Measurements from ENCODE around the gene FAM53A. TPM values are rescaled to one million over a fixed set of nuclear protein-coding genes. Genes with fewer than 3 reads are reported as not detected.
"Not testable (repeated sequence)": the region's sequence is repeated elsewhere in the genome, so short reads cannot be mapped to it uniquely, and the experiment has no call there.

Gene FAM53A
- polyA plus RNA-seq, 2 donors, result 1.2 to 1.3 TPM

DNA sequence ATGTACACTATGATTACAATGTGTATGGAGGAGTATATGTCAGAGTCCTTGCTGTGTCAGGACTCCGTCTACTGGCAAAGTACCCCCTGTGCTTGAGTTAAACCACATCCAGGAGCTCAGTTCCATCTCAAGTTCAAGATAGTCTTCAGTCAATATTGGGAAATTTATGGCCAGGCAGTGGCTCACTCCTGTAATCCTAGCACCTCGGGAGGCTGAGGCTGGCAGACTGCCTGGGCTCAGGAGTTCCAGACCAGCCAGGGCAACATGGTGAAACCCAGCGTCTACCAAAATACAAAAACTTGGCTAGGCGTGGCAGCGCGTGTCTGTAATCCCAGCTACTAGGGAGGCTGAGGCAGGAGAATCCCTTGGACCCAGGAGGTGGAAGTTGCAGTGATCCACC is 22.2 kb upstream of the FAM53A start:
- no peaks in the 10 kb centered on the region for H3K27me3 ChIP-seq (ENCODE audit: control insufficient read depth in 1 of 2, insufficient read depth in 2 of 2, low read length in 2 of 2)
- H3K27ac ChIP-seq (ENCODE audit: low read depth in 2 of 2, low read length in 1 of 2), result no peak overlapping the region
- H3K36me3 ChIP-seq (ENCODE audit: control insufficient read depth in 2 of 2, insufficient read depth in 2 of 2, low read length in 1 of 2), result peaks cover 7 to 11% of the 10 kb centered on the region in 2 donors
- H3K4me1 ChIP-seq (ENCODE audit: control insufficient read depth in 2 of 2, insufficient read depth in 2 of 2, low read length in 1 of 2), result peaks cover 1 to 3% of the 10 kb centered on the region in 2 donors
- 81 to 88% methylated on average over 6 of the region's 6 CpGs for WGBS, 2 donors
- H3K4me3 ChIP-seq (ENCODE audit: low read depth in 1 of 2, low read length in 2 of 2), result no peak overlapping the region
- no peaks in the 10 kb centered on the region for H3K9me3 ChIP-seq (ENCODE audit: control insufficient read depth in 2 of 2, insufficient read depth in 1 of 2, low read depth in 1 of 2, low read length in 1 of 2)

DNA sequence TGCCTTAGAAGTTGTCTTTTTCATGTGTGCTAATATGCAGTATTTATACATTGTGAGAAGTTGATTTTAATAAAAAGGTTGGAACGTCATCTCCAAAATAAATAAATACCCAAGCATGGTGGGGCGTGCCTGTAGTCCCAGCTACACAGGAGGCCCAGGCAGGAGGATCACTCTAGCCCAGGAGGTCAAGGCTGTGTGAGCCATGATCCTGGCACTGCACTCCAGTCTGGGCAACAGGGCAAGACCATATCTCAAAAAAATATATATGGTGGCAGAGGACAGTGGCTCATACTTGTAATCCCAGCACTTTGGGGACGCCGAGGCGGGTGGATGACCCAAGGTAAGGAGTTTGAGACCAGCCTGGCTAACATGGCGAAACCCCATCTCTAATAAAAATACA is 21.6 kb upstream of the FAM53A start:
- 95 to 98% methylated on average over 6 of the region's 6 CpGs for WGBS, 2 donors
- peaks cover 7 to 11% of the 10 kb centered on the region in 2 donors for H3K36me3 ChIP-seq (ENCODE audit: control insufficient read depth in 2 of 2, insufficient read depth in 2 of 2, low read length in 1 of 2)

DNA sequence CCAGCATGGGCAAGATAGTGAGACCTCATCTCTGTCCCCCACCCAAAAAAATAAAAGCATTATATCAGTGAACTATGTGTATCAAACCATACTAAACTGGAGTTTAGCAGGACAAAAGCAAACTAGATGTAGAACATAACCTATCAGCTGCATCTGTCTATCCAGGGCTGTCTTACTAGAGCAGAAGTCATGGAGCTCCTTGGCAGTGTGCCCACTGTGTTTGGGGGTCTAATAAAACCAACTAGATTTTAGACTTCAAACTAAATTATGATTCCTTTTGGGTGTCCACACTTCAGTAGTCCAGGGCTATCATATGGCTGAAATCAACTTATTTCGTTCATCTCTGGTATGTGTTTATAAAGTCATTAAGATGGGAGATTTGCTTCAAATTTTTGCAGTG is 19.8 kb upstream of the FAM53A start:
- 85 to 93% methylated on average over 1 of the region's 1 CpG for WGBS, 2 donors
- Histone ChIP-seq H3K27me3 (ENCODE audit: control insufficient read depth in 1 of 2, insufficient read depth in 2 of 2, low read length in 2 of 2) (no peaks in the 10 kb centered on the region), H3K27ac (ENCODE audit: low read depth in 2 of 2, low read length in 1 of 2) (no peak overlapping the region), H3K4me1 (ENCODE audit: control insufficient read depth in 2 of 2, insufficient read depth in 2 of 2, low read length in 1 of 2) (no peaks in the 10 kb centered on the region), H3K4me3 (ENCODE audit: low read depth in 1 of 2, low read length in 2 of 2) (no peak overlapping the region), H3K9me3 (ENCODE audit: control insufficient read depth in 2 of 2, insufficient read depth in 1 of 2, low read depth in 1 of 2, low read length in 1 of 2) (no peaks in the 10 kb centered on the region), H3K36me3 (ENCODE audit: control insufficient read depth in 2 of 2, insufficient read depth in 2 of 2, low read length in 1 of 2) (peaks cover 10 to 11% of the 10 kb centered on the region in 2 donors)

More for the DNA sequence above, 21.6 kb upstream of the FAM53A start:
- no peaks in the 10 kb centered on the region for H3K9me3 ChIP-seq (ENCODE audit: control insufficient read depth in 2 of 2, insufficient read depth in 1 of 2, low read depth in 1 of 2, low read length in 1 of 2)
- H3K4me1 ChIP-seq (ENCODE audit: control insufficient read depth in 2 of 2, insufficient read depth in 2 of 2, low read length in 1 of 2), result peaks cover under 1 to 3% of the 10 kb centered on the region in 2 donors
- no peak overlapping the region for H3K4me3 ChIP-seq (ENCODE audit: low read depth in 1 of 2, low read length in 2 of 2)
- H3K27ac ChIP-seq (ENCODE audit: low read depth in 2 of 2, low read length in 1 of 2), result no peak overlapping the region
- H3K27me3 ChIP-seq (ENCODE audit: control insufficient read depth in 1 of 2, insufficient read depth in 2 of 2, low read length in 2 of 2), result no peaks in the 10 kb centered on the region

DNA sequence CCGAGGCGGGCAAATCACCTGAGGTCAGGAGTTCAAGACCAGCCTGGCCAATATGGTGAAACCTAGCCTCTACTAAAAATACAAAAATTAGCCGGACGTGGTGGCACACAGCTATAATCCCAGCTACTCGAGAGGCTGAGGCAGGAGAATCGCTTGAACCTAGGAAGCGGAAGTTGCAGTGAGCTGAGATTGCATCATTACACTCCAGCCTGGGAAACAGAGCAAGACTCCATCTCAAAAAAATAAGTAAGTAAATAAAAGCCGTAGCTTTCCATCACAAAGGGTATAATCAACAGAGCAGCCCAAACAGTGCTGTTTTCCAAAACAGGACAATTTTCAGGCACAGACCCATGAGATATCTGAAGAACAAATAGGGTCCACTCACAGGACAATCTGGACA is 17.6 kb upstream of the FAM53A start:
- not testable (repeated sequence) for H3K27ac ChIP-seq (ENCODE audit: low read depth in 2 of 2, low read length in 1 of 2); H3K9me3 ChIP-seq (ENCODE audit: control insufficient read depth in 2 of 2, insufficient read depth in 1 of 2, low read depth in 1 of 2, low read length in 1 of 2); H3K4me3 ChIP-seq (ENCODE audit: low read depth in 1 of 2, low read length in 2 of 2); H3K27me3 ChIP-seq (ENCODE audit: control insufficient read depth in 1 of 2, insufficient read depth in 2 of 2, low read length in 2 of 2); H3K4me1 ChIP-seq (ENCODE audit: control insufficient read depth in 2 of 2, insufficient read depth in 2 of 2, low read length in 1 of 2)
- 87 to 94% methylated on average over 8 of the region's 8 CpGs for WGBS, 2 donors
- H3K36me3 ChIP-seq (ENCODE audit: control insufficient read depth in 2 of 2, insufficient read depth in 2 of 2, low read length in 1 of 2), result peaks cover 11 to 21% of the 10 kb centered on the region in 2 donors

DNA sequence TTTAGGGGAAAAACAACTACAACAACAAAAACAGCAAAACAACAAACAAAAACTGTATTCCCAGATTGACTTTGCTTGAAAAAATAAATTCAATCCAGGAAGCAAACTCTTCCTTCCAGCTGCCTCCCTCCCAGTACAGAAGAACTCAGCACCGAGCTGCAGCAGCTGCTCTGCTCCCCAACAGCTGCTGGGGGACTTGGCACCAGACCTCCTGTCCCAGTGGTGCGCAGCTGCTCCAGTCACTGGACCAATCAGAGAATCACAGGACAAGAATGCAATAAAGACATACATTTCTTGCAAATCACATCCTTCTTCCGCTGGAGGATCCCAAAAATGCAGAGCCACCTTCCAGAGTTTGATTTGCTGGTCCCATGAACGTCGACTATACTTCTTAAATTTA is 11.8 kb upstream of the FAM53A start:
- 75 to 77% methylated on average over 5 of the region's 5 CpGs for WGBS, 2 donors

DNA sequence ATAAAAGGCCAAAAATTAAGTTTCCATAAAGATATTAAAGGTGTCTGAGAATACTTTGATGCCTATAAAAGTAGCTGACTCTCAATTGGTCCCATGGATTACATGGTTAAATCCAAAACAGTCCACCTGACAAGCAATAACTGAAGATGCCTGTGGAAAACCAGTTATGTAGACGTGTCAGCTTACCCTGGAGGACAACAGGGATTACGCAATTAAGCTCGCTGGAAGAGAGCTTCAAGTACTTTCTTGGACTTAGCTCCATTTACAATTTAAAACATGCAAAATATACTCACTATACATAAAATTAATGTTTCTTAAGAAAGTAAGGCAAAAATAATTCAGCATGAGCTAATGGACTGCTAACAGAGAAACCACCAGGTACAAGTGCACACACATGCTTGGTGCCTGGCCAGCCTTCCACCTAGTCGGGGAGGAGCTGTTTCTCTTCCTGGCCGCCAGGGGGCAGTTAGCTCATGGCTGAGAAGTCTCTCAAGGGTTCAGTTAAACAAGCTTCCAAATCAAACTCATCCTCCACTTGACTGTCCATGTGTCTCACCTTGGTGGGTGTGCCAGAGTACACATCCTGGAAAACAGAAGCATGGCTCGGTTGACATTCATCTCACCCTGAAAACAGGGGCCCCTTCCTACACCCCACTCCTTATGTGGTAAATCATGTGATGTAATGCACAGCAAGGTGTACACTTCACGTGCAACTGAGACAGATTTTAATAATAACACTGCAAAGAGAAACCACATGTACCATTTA is 9.2 kb upstream of the FAM53A start:
- no peaks in the 10 kb centered on the region for H3K9me3 ChIP-seq (ENCODE audit: control insufficient read depth in 2 of 2, insufficient read depth in 1 of 2, low read depth in 1 of 2, low read length in 1 of 2)
- no peak overlapping the region for H3K4me3 ChIP-seq (ENCODE audit: low read depth in 1 of 2, low read length in 2 of 2)
- H3K27ac ChIP-seq (ENCODE audit: low read depth in 2 of 2, low read length in 1 of 2), result no peak overlapping the region
- no peaks in the 10 kb centered on the region for H3K27me3 ChIP-seq (ENCODE audit: control insufficient read depth in 1 of 2, insufficient read depth in 2 of 2, low read length in 2 of 2)
- WGBS, 2 donors, result 37 to 38% methylated on average over 7 of the region's 7 CpGs
- H3K36me3 ChIP-seq (ENCODE audit: control insufficient read depth in 2 of 2, insufficient read depth in 2 of 2, low read length in 1 of 2), result peaks cover 15 to 30% of the 10 kb centered on the region in 2 donors
- no peaks in the 10 kb centered on the region for H3K4me1 ChIP-seq (ENCODE audit: control insufficient read depth in 2 of 2, insufficient read depth in 2 of 2, low read length in 1 of 2)

More for the DNA sequence above, 11.8 kb upstream of the FAM53A start:
- no peaks in the 10 kb centered on the region for H3K9me3 ChIP-seq (ENCODE audit: control insufficient read depth in 2 of 2, insufficient read depth in 1 of 2, low read depth in 1 of 2, low read length in 1 of 2)
- H3K4me1 ChIP-seq (ENCODE audit: control insufficient read depth in 2 of 2, insufficient read depth in 2 of 2, low read length in 1 of 2), result no peaks in the 10 kb centered on the region
- H3K27me3 ChIP-seq (ENCODE audit: control insufficient read depth in 1 of 2, insufficient read depth in 2 of 2, low read length in 2 of 2), result no peaks in the 10 kb centered on the region
- H3K4me3 ChIP-seq (ENCODE audit: low read depth in 1 of 2, low read length in 2 of 2), result no peak overlapping the region
- no peak overlapping the region for H3K27ac ChIP-seq (ENCODE audit: low read depth in 2 of 2, low read length in 1 of 2)
- H3K36me3 ChIP-seq (ENCODE audit: control insufficient read depth in 2 of 2, insufficient read depth in 2 of 2, low read length in 1 of 2), result peaks cover 15 to 37% of the 10 kb centered on the region in 2 donors

DNA sequence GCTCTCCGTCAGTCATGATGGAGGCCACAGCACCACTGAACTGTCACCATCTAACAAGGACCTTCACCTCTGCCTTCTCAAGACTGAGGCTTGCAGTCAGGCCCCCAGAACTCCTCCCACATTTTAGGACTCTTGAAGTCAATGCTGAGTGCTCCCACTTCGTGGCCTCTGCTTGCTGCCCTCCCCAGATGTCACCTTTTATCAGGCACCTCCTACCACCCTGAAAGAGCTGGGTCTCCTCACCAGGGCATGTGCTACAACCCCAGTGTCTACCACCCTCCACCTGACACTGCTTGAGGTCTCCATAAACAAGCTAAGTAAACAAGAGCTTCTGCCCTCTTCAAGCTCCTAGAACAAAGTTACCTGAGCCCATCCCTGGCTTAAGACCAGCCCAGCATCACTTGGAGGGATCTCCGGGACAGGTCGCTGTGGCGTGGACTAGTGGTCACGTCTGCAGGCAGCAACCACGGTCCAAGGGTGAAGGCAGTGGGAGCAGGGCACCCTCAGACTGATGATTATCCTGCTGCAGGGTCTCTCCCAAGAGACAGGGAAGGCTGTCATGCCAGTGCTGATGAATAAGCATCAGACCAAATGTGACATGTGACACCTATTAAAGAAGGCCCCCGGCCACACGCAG is 7.7 kb upstream of the FAM53A start:
- H3K9me3 ChIP-seq (ENCODE audit: control insufficient read depth in 2 of 2, insufficient read depth in 1 of 2, low read depth in 1 of 2, low read length in 1 of 2), result no peaks in the 10 kb centered on the region
- H3K36me3 ChIP-seq (ENCODE audit: control insufficient read depth in 2 of 2, insufficient read depth in 2 of 2, low read length in 1 of 2), result peaks cover 15 to 22% of the 10 kb centered on the region in 2 donors
- WGBS, 2 donors, result 87 to 89% methylated on average over 9 of the region's 9 CpGs
- H3K27me3 ChIP-seq (ENCODE audit: control insufficient read depth in 1 of 2, insufficient read depth in 2 of 2, low read length in 2 of 2), result no peaks in the 10 kb centered on the region
- no peak overlapping the region for H3K4me3 ChIP-seq (ENCODE audit: low read depth in 1 of 2, low read length in 2 of 2)
- no peaks in the 10 kb centered on the region for H3K4me1 ChIP-seq (ENCODE audit: control insufficient read depth in 2 of 2, insufficient read depth in 2 of 2, low read length in 1 of 2)
- H3K27ac ChIP-seq (ENCODE audit: low read depth in 2 of 2, low read length in 1 of 2), result no peak overlapping the region

DNA sequence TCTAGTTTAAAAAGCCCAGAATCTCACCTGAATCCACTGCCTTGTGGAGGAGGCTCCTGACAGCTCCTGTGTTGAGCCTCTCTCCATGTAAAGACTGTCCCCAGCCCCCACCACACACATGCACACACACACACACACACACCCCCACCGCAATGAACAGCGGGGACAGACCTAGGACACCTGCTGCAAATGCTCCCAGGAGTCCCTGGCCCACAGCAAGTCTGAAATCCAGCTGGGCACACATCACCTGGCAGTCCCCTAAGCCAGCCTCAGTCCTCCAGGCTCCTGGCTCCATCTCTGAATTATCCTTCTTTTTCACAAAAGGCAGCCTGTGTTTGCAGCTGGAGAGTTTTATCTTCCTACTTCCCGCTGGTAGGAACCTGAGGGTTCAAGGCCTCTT is 6.6 kb upstream of the FAM53A start:
- H3K4me3 ChIP-seq (ENCODE audit: low read depth in 1 of 2, low read length in 2 of 2), result no peak overlapping the region
- 97 to 98% methylated on average over 3 of the region's 3 CpGs for WGBS, 2 donors
- no peaks in the 10 kb centered on the region for H3K4me1 ChIP-seq (ENCODE audit: control insufficient read depth in 2 of 2, insufficient read depth in 2 of 2, low read length in 1 of 2)
- H3K27ac ChIP-seq (ENCODE audit: low read depth in 2 of 2, low read length in 1 of 2), result no peak overlapping the region
- H3K27me3 ChIP-seq (ENCODE audit: control insufficient read depth in 1 of 2, insufficient read depth in 2 of 2, low read length in 2 of 2), result no peaks in the 10 kb centered on the region
- H3K9me3 ChIP-seq (ENCODE audit: control insufficient read depth in 2 of 2, insufficient read depth in 1 of 2, low read depth in 1 of 2, low read length in 1 of 2), result no peaks in the 10 kb centered on the region
- peaks cover 15 to 16% of the 10 kb centered on the region in 2 donors for H3K36me3 ChIP-seq (ENCODE audit: control insufficient read depth in 2 of 2, insufficient read depth in 2 of 2, low read length in 1 of 2)

DNA sequence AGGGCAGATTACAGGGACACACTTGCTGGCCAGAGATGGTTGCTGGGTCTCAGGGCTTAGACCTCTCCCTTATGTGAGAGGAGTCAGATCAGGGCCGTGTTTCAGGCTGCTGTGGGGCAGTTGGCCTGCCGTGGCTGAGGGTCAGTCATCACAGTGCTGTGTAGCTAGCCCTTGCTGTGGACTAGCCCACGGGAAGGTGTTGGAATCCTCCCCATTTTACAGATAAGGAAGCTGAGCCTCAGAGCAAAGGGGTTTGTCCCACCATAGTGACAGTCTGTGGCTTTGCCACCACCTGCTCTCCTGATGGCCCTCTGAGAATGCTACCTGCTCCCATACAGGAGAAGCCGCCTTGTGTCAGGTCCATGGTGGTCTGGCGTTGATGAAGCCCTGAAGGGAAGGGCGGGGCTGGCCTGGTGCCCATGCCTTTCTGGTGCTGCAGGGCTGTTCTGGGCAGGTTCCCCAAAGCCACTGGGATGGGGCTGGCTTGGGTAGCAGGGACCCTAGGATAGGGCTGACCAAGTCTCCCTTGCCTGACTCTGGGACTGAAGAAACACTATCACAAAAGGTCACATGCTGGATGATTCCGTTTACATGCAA is 2.4 kb upstream of the FAM53A start:
- 51 to 61% methylated on average over 7 of the region's 7 CpGs for WGBS, 2 donors
- H3K36me3 ChIP-seq (ENCODE audit: control insufficient read depth in 2 of 2, insufficient read depth in 2 of 2, low read length in 1 of 2), result peaks cover under 1 to 6% of the 10 kb centered on the region in 2 donors
- no peaks in the 10 kb centered on the region for H3K9me3 ChIP-seq (ENCODE audit: control insufficient read depth in 2 of 2, insufficient read depth in 1 of 2, low read depth in 1 of 2, low read length in 1 of 2)
- H3K27ac ChIP-seq (ENCODE audit: low read depth in 2 of 2, low read length in 1 of 2), result no peak overlapping the region
- no peak overlapping the region for H3K4me3 ChIP-seq (ENCODE audit: low read depth in 1 of 2, low read length in 2 of 2)
- peaks cover 3% of the 10 kb centered on the region in 2 donors for H3K4me1 ChIP-seq (ENCODE audit: control insufficient read depth in 2 of 2, insufficient read depth in 2 of 2, low read length in 1 of 2)
- no peaks in the 10 kb centered on the region for H3K27me3 ChIP-seq (ENCODE audit: control insufficient read depth in 1 of 2, insufficient read depth in 2 of 2, low read length in 2 of 2)

Data from esophagus (tissue), 2 donors.